ENCODE results near the gene SH3TC1.

Gene SH3TC1

DNA sequence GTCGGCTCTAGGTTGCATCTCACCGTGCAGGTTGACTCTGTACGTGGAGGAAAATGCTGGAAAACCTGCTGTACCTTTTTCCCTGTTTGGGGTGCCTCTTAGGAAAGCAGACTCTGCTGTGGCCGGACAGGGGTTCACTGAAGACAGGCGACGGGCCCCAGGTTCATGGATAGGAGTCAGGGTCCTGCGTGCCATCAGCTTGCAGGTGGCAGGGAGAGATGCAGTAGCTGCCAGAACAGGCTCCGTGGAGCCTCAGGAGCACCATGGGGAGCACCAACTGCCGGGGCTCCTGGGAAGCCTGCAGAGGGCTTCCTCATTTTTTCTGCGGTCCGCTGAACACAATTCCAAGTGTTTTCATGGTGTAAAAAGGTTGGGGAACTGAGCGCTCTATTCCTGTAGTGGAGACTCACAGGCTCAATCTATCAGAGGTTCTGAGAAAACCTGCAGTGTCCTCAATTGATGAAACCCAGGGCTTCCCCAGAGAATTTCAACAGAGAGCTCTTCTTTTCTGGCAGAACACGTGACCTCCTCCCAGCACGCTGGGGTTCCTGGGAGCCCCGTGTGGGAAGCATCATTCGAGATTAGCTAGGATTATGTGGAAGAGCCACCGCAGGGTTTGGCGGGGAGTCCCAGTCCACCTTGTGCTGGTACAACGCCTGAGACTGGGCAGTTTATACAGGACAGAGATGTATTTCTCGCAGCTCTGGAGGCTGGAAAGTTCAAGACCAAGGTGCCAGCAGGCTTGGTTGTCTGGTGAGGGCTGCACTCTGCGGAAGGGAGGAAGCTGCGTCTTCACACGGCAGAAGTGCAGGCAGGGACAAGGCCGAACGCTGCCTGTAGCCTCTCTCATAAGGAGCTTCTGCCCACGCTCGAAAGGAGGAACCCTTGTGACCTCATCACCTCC is 72.1 kb downstream of the SH3TC1 start:
- in situ Hi-C loops (cut with MboI; ENCODE audit: low sequenced_read_pairs): no loop called here

DNA sequence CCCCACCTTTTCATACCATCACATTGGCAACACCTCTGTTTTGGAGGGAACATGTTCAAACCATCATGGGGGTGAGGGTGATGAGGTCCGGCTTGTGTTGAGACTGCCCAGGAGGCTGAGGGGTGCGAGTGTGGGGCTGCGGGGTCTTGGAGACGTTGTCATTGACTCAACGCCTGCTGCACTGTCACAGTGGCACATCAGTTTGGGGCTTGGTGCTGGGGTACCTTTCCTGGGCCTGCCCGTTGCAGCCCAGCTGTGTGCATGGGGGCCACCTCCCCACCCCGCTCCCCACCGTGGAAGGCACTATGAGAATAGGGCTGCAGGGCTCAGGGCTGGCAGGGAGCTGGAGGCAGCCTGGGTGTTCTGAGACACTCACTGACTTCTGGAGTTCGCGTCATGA is 72.7 kb downstream of the SH3TC1 start:
- in situ Hi-C loops (cut with MboI; ENCODE audit: low sequenced_read_pairs): no loop called here

DNA sequence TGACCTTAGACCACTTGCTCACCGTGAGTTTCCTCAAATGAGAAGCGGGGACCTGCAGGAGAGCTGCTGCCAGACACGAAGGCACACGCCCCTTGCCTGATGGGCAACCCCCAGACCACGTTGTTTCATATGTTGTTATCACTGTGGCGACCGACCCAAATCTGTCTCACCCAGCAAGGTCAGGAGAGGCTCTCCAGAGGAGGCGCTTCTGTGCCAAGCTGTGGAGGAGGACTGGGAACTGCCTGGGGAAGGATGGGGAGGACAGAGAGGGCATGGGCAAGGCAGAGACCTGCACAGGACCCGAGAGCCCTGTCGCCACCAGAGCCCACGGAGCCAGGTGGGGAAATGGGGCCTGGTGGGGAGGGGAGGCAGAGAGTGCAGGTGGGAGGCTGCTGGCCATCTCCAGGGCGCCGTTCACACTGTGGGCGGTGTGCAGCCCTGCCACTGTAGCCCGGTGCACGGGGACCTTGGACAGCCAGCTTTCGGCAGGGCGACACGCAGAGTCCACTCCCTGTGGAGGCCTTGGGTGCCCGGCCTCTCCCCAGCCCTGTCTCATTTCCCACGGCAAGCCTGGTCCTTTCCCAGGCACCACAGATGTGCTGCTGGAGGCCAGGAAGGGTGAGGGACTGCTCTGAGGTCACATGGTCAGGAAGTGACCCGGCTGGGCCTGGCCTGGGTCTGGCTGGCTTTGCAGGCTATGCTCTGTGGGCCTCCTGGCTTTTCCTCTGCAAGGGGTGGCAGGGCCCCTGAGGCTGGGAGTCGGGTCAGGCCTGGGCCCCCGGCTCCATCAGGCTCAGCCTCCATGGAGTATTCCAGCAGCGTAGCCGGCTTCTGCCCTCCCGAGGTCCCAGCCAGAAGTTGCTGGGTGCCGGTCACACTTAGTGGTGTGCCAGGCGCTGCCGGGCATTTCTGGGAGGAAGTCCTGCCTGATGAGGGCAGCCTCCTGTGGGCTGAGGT is 73.7 kb downstream of the SH3TC1 start:
- in situ Hi-C loops (cut with MboI; ENCODE audit: low sequenced_read_pairs): no loop called here

DNA sequence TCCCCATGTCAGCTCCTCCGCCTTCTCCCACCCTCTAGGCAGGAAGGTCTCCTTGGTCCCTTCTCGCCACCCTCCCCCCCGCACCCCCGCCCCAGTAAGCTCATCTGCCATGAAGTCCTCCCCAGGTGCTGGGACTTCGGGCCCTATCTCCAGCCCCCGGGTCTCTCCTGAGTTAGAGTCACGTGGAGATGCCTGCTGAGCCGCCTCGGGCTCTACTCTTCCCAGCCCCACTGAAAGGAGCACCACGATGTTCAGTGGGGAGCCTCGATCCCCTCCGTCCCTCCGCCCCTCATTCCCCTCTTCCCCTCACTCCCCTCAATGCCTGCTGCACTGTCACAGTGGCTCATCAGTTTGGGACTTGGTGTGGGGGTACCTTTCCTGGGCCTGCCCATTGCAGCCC is 74.4 kb downstream of the SH3TC1 start:
- in situ Hi-C loops (cut with MboI; ENCODE audit: low sequenced_read_pairs): no loop called here

DNA sequence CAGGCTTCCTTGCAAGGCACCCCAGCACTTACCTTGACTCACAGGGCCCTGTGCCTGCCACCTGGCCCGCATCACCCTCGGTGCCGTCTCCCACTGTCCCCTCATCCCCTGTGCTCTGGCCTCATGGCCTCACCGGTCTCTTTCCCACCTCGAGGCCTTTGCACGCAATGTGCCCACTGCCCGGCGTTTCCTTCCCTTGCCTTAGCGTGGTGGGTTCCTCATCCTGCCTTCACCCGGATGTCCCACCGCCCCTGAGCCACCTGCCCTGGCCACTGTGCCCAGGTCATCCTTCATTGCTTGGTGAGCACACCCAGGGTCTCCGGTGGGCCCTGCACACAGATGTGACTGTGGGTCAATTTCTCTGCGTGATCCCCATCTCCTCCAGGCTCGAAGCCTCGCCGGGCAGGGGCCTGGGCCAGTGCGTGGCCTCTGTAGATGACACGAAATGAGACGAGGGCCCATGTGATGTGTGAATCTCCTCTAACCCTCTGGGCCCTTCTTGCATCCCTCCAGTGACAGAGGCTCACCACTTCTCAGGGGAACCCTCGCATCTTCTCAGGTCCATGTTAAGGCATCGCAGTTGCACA is 75.1 kb downstream of the SH3TC1 start:
- in situ Hi-C loops (cut with MboI; ENCODE audit: low sequenced_read_pairs): no loop called here

DNA sequence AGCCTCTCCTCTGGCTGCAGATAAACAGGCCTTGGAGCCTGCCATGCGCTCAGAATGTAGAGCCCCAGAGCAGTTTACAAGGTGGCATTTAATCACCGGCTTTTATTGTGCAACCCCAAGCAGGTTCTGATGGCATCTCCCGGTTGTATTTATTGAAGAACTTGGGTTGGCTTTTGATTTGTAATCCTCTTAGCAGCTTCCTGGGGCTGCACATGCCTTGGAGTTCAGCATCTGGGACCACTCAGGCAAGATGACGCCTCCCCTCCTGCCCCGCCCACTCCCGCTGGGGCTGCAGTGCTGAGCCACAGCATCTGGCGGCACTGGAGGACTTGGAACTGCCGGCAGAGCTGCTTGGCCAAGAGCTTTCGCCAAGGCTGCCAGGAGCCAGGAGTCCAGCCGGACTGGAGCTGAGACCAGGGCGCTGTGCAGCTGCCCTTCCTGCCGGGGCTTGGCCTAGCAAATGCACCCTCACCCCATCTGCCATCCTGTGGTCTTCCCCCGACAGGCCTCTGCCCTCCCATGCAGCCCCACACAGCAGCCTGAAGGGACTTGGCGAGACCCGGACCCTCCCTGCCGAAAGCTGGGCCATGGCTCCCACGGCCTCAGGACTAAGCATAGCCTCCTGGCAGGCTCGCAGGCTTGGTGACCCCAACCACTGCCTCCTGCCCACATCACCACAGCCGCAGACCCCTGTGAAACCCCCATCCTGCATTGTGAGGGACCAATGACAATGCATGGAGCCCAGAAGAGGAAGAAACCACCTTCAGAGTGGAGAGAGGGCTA is 75.9 kb downstream of the SH3TC1 start:
- in situ Hi-C loops (cut with MboI; ENCODE audit: low sequenced_read_pairs): no loop called here

DNA sequence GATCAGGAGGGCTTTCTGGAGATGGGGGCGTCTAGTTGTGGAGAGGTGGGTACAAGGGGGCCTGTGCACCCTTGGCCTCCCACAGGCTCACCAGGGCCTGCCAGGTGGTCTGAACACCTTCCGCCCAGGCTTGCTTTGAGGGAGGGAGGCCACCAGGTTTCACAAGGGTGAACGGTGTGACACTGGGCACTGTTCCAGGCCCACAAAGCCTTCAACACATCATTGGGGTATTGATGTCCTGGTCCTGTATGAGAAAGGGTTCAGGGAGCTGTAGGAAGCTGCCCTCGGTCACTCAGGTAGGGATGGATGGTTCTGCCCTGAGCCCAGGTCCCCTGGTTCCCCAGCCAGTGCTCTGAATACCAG is 76.4 kb downstream of the SH3TC1 start:
- in situ Hi-C loops (cut with MboI; ENCODE audit: low sequenced_read_pairs): no loop called here

DNA sequence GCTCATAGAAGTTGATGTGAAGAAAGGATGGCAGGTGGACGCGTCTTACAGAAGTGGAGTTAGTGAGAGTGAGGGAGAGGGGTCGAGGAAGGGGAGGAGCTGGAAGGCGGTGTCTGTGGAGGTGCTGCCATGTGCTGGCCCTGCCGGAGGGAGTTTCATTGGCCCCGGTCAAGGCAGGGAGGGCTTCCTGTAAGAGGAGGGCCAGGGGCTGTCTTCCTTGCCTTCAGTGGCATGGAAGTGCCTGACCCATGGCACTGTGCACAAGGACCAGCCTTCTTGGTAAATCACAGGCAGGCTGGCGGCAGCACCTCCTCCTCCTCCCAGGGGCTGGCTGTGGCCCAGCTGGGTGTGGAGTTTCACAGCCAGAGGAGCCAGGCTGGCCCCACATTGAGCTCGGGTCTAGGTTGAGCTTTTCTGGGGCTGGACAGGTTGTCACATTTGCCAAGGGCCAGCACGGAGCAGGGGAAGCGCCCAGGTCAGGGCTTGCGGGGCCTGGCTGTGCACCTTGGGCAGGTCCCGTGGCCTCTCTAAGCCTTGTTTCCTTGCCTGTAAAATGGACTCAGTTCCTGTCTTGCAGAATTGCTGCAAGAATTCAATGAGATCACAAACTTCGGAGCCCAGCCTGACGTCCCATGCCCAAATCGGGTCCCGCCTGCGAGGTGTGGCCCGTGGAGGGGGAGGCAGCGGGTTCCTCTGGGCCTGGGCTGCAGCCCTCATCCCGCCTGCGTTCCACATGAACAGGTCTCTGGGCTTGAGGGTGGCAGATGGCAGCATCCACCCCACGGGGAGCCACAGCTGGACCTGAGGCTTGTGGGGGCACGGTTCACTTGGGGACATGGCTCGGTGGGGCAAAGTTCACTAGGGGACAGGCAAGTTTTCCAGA is 77.5 kb downstream of the SH3TC1 start:
- in situ Hi-C loops (cut with MboI; ENCODE audit: low sequenced_read_pairs): no loop called here

DNA sequence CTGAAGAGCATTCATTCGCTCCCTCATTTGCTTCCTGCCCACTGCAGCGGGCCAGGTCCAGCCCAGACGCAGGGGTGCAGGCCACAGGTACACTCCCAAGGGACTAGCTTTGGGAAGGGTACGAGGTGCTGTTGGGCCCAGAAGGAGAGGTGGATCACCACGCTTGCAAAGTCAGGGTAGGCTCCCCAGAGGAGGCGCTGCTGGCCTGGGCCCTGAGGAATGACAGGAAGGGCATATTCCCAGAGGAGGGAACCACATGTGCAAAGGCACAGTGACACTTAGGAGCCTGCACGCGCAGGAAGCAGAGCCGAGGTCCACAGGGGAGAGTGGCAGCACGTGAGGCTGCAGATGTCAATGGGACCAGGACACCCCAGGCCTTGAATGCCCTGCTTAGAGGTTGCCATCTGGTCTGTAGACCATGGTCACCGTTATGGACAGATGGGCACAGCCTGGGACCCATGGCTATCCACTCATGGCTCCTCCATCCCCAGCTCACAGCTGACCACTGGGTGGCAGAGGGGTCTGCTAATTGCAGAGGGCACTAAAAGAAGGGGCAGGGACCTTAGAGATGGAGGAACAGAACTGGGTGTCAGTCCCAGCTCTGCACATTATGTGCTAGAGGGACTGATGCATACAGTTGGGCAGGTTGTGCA is 78.4 kb downstream of the SH3TC1 start:
- in situ Hi-C loops (cut with MboI; ENCODE audit: low sequenced_read_pairs): no loop called here

DNA sequence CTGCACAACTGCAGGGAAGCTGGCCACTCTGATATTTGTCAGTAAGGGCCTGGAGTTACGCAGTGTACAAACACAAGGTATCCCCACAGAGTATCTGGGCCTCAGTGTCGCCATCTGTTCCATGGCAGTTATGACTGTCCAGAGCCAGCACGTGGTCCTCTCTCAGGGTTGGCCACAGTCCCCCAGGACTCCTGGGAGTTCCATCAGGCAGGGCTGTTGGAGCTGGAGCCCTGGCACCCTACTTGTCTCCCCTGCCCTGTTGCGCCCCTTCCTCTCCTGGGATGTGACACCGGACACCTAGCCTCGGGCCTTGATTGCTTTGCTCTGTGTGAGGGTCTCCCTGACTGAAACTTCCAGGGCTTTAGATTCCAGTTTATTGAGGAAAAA is 78.9 kb downstream of the SH3TC1 start:
- in situ Hi-C loops (cut with MboI; ENCODE audit: low sequenced_read_pairs): no loop called here

DNA sequence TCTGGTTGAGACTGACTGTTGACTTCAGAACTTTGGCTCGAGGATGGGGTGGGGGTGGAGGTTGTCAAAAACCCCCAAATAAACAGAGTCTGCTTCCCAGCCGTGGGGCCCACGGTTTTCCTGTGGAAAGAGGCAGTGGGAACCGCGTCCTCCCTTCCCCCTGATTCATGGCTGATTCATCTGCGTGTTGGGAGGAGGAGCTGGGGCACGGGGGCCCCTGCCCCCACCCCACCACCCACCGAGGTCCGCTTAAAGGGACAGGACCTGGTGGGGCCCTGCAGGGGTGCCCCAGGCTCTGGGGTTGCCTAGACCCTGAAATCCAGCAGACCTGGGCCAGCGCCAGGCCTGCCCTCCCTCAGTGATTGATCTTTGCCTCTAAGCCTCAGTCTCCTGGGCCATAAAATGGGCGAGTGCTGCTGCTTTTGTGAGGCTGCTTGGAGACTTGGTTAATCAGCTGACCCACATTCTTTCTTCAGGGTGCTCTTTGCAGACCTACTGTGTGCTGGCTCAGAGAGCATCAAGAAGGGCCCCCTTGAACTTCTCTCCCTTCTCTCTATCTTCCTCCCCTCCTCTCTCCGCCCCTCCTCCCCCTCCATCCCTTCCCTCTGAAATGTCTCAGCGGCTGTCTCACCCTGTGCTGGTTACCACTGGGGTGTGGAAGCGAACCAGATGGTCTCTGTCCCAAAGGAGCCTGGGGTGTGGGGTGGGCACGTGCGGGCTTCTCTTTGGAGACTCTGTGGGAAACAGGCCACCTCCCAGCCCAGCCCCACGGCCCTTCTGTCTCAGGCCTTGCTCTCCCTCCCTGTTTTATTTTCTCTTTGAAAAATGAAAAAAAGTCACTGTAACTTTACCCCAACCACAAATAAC is 79.6 kb downstream of the SH3TC1 start:
- in situ Hi-C loops (cut with MboI; ENCODE audit: low sequenced_read_pairs): no loop called here

DNA sequence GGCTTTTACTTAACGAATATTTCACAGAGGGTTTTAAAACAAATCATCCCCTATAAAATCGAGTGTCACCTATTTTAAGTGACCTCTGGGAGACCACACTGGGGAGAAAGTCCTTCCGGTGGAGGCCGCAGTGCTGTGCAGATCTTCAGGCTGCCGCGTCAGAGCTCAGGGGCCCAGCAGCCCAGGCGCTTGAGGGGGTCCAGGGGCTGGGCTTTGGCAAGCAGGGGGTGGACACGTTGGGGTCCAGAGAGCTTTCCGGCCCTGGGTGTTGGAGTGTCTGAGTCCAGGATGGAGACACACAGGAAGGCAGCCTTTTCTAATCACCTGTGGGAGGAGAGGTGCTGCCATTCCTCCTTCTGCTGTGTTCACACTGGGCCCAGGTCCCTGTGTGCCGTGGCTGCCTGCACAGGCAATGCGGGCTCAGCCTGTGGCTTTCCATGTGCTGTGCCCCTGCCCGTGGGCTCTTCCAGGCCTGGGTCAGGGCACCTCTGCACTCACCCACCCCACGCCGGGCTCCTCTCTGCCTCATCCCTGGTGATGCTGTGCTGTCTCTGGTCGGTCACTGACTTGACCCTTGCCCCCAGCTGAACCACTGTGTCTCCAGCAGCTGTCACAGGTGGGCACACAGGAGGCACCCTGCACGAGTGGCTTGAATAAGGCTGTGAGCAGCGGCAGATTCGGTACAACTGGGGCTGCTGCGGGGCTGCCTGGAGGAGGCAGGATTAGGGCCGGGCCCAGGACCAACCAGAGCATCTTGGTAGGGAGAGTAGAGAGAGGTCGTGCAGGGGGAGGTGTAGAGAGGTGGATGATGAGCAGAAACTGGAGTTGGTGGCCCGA is 80.4 kb downstream of the SH3TC1 start:
- in situ Hi-C loops (cut with MboI; ENCODE audit: low sequenced_read_pairs): no loop called here

DNA sequence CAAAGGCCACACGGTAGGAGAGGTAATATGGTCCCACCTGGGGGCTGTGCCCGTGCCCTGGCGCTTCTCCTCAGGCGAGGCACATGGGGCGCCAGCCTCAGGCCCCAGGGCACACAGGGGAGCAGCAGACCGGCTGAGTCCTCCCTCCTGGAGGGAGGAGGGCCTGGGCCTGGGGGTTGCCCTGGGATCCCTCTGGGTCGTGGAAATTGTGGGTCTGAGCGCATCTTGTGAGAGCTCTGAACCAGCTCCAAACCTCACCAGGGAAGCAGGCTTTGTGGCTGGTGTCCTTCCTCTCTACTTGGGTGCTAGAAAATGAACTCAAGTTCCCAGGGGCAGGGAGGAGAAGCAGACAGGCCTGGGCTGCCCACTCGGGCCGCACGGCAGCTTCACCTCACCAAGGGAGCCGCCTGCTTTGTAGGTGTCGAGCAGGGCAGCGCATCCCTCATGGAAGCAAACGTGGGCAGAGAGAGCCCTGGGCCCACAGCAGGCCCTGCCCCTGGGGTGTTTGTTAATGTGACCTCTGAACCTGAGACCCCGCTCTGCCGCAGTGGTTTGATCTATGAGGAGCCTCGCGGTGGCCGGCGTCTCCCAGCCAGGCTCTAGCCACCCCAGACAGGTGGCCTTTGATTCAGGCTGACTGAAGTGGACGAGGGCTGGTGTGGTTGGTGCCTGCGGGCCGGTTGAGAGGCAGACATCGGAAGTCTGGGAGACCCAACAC is 81.2 kb downstream of the SH3TC1 start:
- in situ Hi-C loops (cut with MboI; ENCODE audit: low sequenced_read_pairs): no loop called here

DNA sequence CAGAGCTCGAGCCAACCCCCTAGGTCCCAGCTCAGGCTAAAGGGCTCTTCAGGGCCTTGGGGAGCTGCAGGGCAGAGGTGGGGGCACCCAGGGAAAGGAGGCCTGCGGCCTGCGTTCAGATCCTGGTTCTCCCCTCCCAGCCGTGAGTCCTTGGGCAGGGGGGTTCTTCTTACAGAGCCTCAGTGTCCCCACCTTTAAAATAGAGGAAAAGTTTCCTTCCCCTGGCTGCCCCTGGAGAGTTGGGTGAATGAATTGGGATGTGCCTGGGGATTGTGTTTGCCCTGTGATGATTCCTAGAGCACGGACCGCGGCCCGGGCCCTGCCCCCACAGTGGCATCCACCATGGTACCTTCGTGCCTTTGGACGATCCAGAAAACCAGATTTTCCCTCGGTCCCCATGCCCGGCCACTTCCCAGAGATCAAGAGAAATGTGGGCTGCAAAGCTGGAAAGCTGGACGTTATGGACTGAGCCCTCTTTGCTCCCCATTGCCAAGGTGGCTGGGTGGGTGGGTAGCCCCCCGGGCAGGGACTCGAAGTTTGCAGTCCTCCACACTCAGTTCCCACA is 81.9 kb downstream of the SH3TC1 start:
- in situ Hi-C loops (cut with MboI; ENCODE audit: low sequenced_read_pairs): no loop called here

DNA sequence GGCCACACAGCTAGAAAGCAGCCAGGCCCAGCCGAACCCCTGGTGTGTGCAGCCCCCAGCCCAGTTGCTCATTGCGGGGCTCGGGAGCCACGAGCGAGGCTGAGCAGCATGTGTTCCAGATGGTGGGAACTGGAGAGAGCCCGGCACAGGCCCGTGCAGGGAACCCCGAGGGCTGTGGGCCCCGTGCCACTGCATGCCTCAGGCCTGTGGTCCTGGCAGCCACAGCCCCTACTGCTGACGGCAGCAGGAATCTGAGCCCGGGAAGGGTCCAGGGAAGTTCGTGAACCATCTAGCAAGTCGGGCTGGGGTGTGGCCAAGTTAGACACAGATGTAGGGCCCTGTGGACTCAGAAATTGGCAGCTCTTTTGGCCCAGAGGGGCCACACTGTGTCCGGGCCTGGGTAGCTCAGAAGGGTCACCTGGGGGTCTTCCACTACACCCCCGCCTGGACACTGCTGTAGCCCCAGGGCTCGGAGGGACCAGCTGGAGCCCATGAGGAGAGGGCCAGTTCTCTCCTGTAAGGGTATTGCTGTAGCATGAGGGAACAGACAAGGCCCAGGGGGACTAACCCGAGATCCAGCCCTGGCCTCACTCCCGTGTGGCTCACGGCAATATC is 82.5 kb downstream of the SH3TC1 start:
- in situ Hi-C loops (cut with MboI; ENCODE audit: low sequenced_read_pairs): no loop called here

DNA sequence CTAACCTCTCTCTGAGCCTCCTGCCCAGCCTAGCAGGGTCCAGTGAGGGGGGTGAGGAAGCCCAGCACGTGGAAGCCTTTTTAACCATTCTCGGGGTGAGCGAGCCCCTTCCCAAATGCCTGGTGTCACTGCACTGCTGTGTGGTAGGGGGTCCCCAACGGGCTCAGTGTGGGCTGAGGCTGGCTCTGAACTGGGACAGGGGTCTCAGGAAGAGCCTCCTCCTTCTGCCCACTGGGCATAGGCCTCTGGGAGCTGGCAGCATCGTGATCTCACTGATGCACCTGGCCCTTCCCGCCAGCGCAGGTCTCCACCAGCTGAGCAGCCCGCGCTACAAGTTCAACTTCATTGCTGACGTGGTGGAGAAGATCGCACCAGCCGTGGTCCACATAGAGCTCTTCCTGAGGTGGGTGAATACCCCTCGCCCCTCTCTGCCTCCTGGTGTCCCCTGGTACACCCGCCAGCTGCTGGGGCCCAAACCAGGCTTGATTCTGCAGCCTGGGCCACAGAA is 83.1 kb downstream of the SH3TC1 start:
- in situ Hi-C loops (cut with MboI; ENCODE audit: low sequenced_read_pairs): no loop called here
